ENCODE data around the gene PCNP.

DNA sequence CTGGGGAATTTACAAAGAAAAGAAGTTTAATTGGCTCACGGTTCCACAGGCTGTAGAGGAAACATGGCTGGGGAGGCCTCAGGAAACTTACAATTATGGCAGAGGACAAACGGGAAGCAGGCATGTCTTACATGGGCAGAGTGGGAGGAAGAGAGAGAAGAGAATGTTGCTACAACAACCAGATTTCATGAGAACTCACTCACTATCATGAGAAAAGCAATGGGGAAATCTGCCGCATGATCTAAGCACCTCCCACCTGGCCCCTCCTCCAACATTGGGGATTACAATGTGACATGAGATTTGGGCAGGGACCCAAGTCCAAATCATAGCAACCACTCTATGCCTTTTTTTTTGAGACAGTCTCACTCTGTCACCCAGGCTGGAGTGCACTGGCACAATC is 28.8 kb downstream of the PCNP start:
- TF ChIP-seq CTCF (IDR thresholded peaks at IDR 0.05 in 4 of 5, conservative IDR thresholded peaks at IDR 0.05 in 1 of 5) (no peak), POLR2A (IDR thresholded peaks at IDR 0.05) (no peak)
